Right renal pelvis (tissue), 4 donors: ENCODE measurements around the gene DPYSL4. TPM values are rescaled to one million over a fixed set of nuclear protein-coding genes. Genes with fewer than 3 reads are reported as not detected.
"Not testable (repeated sequence)": the region's sequence is repeated elsewhere in the genome, so short reads cannot be mapped to it uniquely, and the experiment has no call there.

ENCODE experiments used
- DNase-seq, 4 donors: peaks; one replicate each; pipeline ENCODE4 v3.0.0-alpha.2; 2013; ENCODE audit warnings: low read depth in 4 of 4, low spot score in 3 of 4, missing footprints in 1 of 4
- polyA plus RNA-seq, 4 donors: library from polyadenylated mRNA; unstranded; fragments of 120-200 nt; gene quantifications; one replicate each; pipeline ENCODE4 v1.2.1, GENCODE V29; 2013; ENCODE audit not compliant: insufficient read length in 4 of 4

The DPYSL4 gene
- polyA plus RNA-seq, 4 donors = 12.2 to 22.5 (median 15.0) TPM

GRCh38 chr10:132204781-132205473, 18.2 kb downstream of the DPYSL4 start:
- DNase-seq = no peak

- no peak for DNase-seq
Measured at GRCh38 chr10:132205650-132206376, 19.1 kb downstream of the DPYSL4 start.

- no peak for DNase-seq
Measured at GRCh38 chr10:132206377-132206745, 19.6 kb downstream of the DPYSL4 start.

- no peak for DNase-seq
Measured at GRCh38 chr10:132206806-132207535, 20.2 kb downstream of the DPYSL4 start.

- DNase-seq = no peak
Measured at GRCh38 chr10:132207536-132208461, 21.1 kb downstream of the DPYSL4 start.

GRCh38 chr10:132208462-132209050, 21.8 kb downstream of the DPYSL4 start:
- no peak for DNase-seq

- DNase-seq = no peak
Measured at GRCh38 chr10:132209130-132209529, 22.4 kb downstream of the DPYSL4 start.

GRCh38 chr10:132209978-132210530, 23.3 kb downstream of the DPYSL4 start:
- no peak for DNase-seq

GRCh38 chr10:132210766-132211165, 24.0 kb downstream of the DPYSL4 start:
- DNase-seq = no peak

GRCh38 chr10:132211246-132211645, 24.5 kb downstream of the DPYSL4 start:
- DNase-seq = no peak

- DNase-seq = no peak
Measured at GRCh38 chr10:132212816-132213215, 26.1 kb downstream of the DPYSL4 start.

GRCh38 chr10:132213917-132214316, 27.2 kb downstream of the DPYSL4 start:
- DNase-seq = no peak

GRCh38 chr10:132216441-132216840, 29.7 kb downstream of the DPYSL4 start:
- DNase-seq = not testable (repeated sequence)

GRCh38 chr10:132219486-132219885, 32.7 kb downstream of the DPYSL4 start:
- DNase-seq = no peak

GRCh38 chr10:132220061-132220460, 33.3 kb downstream of the DPYSL4 start:
- no peak for DNase-seq

GRCh38 chr10:132220996-132221395, 34.2 kb downstream of the DPYSL4 start:
- DNase-seq = not testable (repeated sequence)

- no peak for DNase-seq
Measured at GRCh38 chr10:132222726-132223125, 36.0 kb downstream of the DPYSL4 start.

- peak; percentile 49 to 69 (median 62) for DNase-seq
Measured at GRCh38 chr10:132223156-132223590, 36.4 kb downstream of the DPYSL4 start.

- no peak for DNase-seq
Measured at GRCh38 chr10:132223611-132224342, 37.0 kb downstream of the DPYSL4 start.
